HG02973 (cell line): ENCODE data around the gene TRMT2A.

Source experiments
- ATAC-seq: cut with Tn5 transposase; IDR thresholded peaks from one replicate; pipeline ENCODE4 v1.9.1; 2021; ENCODE audit warnings: moderate library complexity; ENCODE audit not compliant: unreplicated experiment

The TRMT2A gene

GRCh38 chr22:20107951-20108756 lies 8.9 kb downstream of the TRMT2A start:
- no peak for ATAC-seq

GRCh38 chr22:20107471-20107901 lies 9.5 kb downstream of the TRMT2A start:
- no peak for ATAC-seq

- ATAC-seq = no peak
Measured at GRCh38 chr22:20106849-20107237, 10.2 kb downstream of the TRMT2A start.

GRCh38 chr22:20106205-20106848 lies 10.7 kb downstream of the TRMT2A start:
- ATAC-seq = no peak

- ATAC-seq = no peak
Measured at GRCh38 chr22:20105456-20106204, 11.4 kb downstream of the TRMT2A start.

- no peak for ATAC-seq
Measured at GRCh38 chr22:20102203-20102780, 14.7 kb downstream of the TRMT2A start.

GRCh38 chr22:20101638-20102037 lies 15.4 kb downstream of the TRMT2A start:
- no peak for ATAC-seq

GRCh38 chr22:20099099-20099711 lies 17.8 kb downstream of the TRMT2A start:
- ATAC-seq = no peak

GRCh38 chr22:20096574-20097420 lies 20.2 kb downstream of the TRMT2A start:
- no peak for ATAC-seq

GRCh38 chr22:20095521-20095920 lies 21.5 kb downstream of the TRMT2A start:
- ATAC-seq = no peak

GRCh38 chr22:20094197-20094807 lies 22.7 kb downstream of the TRMT2A start:
- no peak for ATAC-seq

- ATAC-seq = no peak
Measured at GRCh38 chr22:20093418-20094196, 23.4 kb downstream of the TRMT2A start.

- ATAC-seq = no peak
Measured at GRCh38 chr22:20092477-20092854, 24.6 kb downstream of the TRMT2A start.

GRCh38 chr22:20091690-20092476 lies 25.1 kb downstream of the TRMT2A start:
- ATAC-seq = no peak

- ATAC-seq = no peak
Measured at GRCh38 chr22:20090730-20091240, 26.2 kb downstream of the TRMT2A start.

GRCh38 chr22:20089977-20090729 lies 26.9 kb downstream of the TRMT2A start:
- ATAC-seq = no peak
